HUES6 (cell line): ENCODE measurements around the gene PLAU.
"Not testable (repeated sequence)": the region's sequence is repeated elsewhere in the genome, so short reads cannot be mapped to it uniquely, and the experiment has no call there.

Experiments
- H3K27ac ChIP-seq: 2 replicates; pipeline ENCODE4 v1.7.0; 2013; ENCODE audit warnings: low read depth, mild to moderate bottlenecking, low read length, inconsistent platforms
- H3K27me3 ChIP-seq: 2 replicates; pipeline ENCODE4 v1.6.1; 2013; ENCODE audit warnings: low read length; ENCODE audit not compliant: control insufficient read depth, insufficient read depth
- H3K36me3 ChIP-seq: 2 replicates; pipeline ENCODE4 v1.6.1; 2013; ENCODE audit warnings: low read length; ENCODE audit not compliant: control insufficient read depth, insufficient read depth
- H3K4me1 ChIP-seq: 2 replicates; pipeline ENCODE4 v1.6.1; 2013; ENCODE audit warnings: low read length; ENCODE audit not compliant: control insufficient read depth, insufficient read depth
- H3K4me3 ChIP-seq: 2 replicates; pipeline ENCODE4 v1.5.1; 2013; ENCODE audit warnings: low read depth, low read length
- H3K9ac ChIP-seq: one replicate; pipeline ENCODE4 v1.6.1; 2013; ENCODE audit warnings: mild to moderate bottlenecking, low read length
- H3K9me3 ChIP-seq: 2 replicates; pipeline ENCODE4 v1.6.1; 2013; ENCODE audit warnings: low read depth, low read length; ENCODE audit not compliant: control insufficient read depth, insufficient read depth

The PLAU gene

DNA sequence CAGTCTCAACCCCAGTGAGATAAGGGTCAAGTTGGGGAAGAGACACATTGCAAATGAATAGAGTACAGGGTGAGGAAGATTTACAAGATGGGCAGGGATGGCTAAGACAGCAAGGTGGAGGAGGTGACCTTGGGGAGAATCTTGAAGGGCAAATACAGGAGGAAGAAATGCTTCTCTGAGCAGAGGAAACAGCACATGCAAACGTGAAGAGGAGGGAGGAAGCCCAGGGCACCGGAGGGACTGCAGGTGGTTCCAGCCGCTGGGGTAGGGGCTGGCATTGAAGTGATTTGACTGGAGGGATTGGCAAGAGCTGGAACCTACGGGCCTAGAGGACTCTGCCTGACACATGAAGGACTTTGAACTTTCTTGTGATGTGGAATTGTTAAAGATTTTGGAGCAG lies 14.6 kb downstream of the PLAU start:
- Histone ChIP-seq H3K4me3 (no peak overlapping the region), H3K9me3 (no peaks in the 10 kb centered on the region), H3K9ac (no peak overlapping the region), H3K27me3 (no peaks in the 10 kb centered on the region), H3K27ac (no peak overlapping the region), H3K4me1 (peaks cover 15% of the 10 kb centered on the region), H3K36me3 (no peaks in the 10 kb centered on the region)

DNA sequence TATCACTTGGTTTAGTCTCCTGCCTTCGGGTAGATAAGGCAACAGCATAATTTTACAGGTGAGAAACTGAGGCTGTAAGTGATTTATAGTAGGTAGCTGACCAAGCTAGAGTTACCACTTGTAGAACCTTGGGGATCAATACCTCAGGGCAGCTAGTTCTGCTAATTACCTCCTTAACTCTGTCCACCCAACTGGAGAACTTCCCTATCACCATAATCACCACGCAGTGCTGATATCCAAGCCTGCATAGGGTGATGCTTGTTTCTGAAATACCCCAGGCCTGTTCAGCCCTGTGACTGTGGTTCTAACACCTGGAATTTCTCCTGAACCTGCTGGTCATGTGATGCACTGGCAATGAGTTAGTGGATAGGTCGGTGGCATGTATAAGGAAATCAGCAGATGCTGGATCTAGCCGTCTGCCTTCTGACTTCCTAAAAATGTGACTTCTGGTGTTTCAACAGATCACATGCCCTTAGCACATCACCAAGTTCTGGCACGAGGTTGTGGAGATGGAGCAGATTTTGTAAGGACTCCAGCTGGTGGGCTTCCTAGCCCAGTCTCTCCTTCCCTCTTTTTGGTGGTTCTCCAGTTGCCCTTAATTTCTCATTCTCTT lies 15.3 kb downstream of the PLAU start:
- Histone ChIP-seq H3K27ac (no peak overlapping the region), H3K27me3 (no peaks in the 10 kb centered on the region), H3K9ac (no peak overlapping the region), H3K4me1 (peaks cover 21% of the 10 kb centered on the region), H3K9me3 (no peaks in the 10 kb centered on the region), H3K4me3 (no peak overlapping the region), H3K36me3 (no peaks in the 10 kb centered on the region)

DNA sequence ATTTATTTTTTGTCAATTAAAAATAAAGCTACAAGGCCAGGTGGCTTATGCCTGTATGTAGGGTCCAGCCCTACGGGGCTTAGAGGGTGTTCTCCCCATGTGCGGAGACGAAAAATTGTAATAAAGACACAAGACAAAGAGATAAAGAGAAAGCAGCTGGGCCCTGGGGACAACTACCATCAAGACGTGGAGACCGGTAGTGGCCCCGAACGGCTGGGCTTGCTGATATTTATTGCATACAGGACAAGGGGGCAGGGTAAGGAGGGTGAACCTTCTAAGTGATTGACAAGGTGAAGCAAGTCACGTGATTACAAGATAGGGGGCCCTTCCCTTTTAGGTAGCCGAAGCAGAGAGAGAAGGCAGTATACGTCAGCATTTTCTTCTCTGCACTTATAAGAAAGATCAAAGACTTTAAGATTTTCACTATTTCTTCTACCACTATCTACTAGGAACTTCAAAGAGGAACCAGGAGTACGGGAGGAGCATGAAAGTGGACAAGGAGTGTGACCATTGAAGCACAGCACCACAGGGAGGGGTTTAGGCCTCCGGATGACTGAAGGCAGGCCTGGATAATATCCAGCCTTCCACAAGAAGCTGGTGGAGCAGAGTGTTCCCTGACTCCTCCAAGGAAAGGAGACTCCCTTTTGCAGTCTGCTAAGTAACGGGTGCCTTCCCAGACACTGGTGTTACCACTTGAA lies 19.8 kb downstream of the PLAU start:
- not testable (repeated sequence) for H3K4me3 ChIP-seq, H3K9me3 ChIP-seq, H3K27ac ChIP-seq, H3K36me3 ChIP-seq, H3K9ac ChIP-seq, H3K27me3 ChIP-seq
- H3K4me1 ChIP-seq, result peaks cover 26% of the 10 kb centered on the region

DNA sequence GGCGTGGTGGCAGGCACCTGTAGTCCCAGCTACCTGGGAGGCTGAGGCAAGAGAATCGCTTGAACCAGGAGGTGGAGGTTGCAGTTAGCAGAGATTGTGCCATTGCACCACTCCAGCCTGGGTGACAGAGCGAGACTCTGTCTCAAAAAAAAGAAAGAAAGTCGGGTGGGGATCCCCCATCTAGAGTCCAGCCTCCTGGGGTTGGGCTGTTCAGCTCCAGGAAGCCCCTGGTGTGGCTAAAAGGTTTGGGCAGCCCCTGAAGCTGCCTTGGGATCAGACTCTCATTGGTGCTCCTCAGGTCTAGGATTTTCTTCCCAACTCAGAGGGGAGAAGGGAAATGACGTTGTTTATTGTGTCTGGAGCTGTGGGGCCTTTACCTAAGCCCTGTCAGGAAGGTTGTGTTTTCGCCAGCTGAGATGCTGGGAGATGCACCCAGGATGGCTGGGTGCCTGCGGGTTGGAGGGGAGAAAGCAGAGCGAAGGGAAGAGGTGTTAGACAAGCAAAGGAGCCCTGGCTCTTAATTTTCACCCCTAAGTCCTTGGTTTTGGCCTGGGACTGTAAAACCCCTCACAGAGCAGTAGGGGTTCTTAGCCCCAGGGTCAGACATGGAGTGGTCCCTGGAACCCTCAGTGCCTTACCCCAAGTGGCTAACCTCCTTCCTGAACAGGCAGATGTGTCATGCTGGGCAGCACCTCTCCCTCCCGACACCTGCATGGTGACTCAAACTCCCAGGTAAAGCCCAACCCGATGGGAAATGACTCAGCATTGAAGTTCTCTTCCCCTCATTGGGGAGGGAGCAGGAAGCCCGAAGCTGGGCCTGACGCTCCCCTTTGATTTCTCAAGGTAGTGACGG lies 21.1 kb downstream of the PLAU start:
- Histone ChIP-seq H3K4me1 (peaks cover 26% of the 10 kb centered on the region), H3K4me3 (0 out of 2 replicates have a peak overlapping the region, but pooled peaks have one; percentile 6), H3K27me3 (no peaks in the 10 kb centered on the region), H3K36me3 (no peaks in the 10 kb centered on the region), H3K9me3 (no peaks in the 10 kb centered on the region), H3K9ac (no peak overlapping the region), H3K27ac (peak overlapping the region; percentile 58; the same call in 1 of the 2 replicates)

DNA sequence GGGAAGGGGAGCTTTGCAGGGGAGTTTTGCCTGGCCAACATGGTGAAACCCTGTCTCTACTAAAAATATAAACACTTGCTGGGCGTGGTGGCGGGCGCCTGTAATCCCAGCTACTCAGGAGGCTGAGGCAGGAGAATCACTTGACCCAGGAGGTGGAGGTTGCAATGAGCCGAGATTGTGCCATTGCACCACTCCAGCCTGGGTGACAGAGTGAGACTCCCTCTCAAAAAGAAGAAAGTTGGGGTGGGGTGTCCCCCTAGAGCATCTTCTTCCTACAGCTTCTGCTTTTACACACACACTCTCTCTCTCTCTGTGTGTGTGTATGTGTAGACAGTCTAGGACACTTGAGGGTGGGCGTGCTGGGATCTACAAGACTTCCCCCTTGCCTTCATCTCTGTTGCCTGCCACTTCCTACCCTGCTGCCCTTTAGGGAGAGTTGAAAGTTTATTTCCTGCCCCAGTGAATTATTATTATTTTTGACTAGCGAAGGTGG lies 21.7 kb downstream of the PLAU start:
- no peaks in the 10 kb centered on the region for H3K27me3 ChIP-seq
- no peak overlapping the region for H3K9ac ChIP-seq
- H3K27ac ChIP-seq, result 0 out of 2 replicates have a peak overlapping the region, but pooled peaks have one; percentile 31
- H3K9me3 ChIP-seq, result no peaks in the 10 kb centered on the region
- H3K4me1 ChIP-seq, result peaks cover 26% of the 10 kb centered on the region
- no peaks in the 10 kb centered on the region for H3K36me3 ChIP-seq
- H3K4me3 ChIP-seq, result no peak overlapping the region

DNA sequence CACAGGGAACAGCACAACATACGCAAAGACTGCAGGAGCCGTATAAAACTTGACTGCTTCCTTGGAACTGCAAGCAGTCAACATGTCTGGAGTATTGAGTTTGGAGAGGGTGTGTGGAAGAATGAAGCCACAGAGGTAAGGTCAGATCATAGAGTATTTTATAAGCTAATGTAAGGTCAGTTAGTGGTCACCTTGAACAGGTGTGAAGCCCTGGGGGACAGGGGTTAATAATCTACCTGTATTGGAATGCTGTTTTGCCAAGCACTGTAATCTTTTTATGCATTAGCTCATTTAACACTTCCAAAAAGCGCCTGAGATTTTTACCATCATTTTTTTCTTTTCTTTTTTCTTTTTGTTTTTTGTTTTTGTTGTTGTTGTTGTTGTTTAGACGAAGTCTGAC lies 23.1 kb downstream of the PLAU start:
- Histone ChIP-seq H3K4me1 (peaks cover 26% of the 10 kb centered on the region), H3K27me3 (no peaks in the 10 kb centered on the region), H3K9me3 (no peaks in the 10 kb centered on the region), H3K9ac (no peak overlapping the region), H3K36me3 (no peaks in the 10 kb centered on the region), H3K27ac (no peak overlapping the region), H3K4me3 (no peak overlapping the region)

DNA sequence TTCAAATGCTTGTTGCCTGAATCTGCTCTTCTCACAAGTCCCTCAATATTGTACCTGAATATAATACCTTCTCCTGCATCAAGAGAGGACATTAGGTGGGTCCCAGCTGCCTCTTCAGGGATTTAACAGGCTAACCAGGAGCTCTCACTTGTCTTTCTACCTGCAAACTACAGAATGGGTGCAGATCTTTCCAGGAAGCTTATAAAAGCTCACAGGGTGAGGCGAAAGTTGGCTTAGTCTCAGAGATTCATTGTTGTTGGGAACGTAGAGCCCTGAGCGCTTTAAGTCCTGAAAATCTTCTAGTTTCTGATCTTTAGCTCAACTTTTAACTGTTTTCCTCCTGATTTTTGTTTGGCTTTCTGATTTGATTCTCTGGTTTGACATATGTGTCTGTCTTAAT lies 25.0 kb downstream of the PLAU start:
- Histone ChIP-seq H3K4me3 (no peak overlapping the region), H3K9ac (no peak overlapping the region), H3K27ac (no peak overlapping the region), H3K9me3 (no peaks in the 10 kb centered on the region), H3K4me1 (peaks cover 25% of the 10 kb centered on the region), H3K36me3 (no peaks in the 10 kb centered on the region), H3K27me3 (peaks cover 2% of the 10 kb centered on the region; the same call in 1 of the 2 replicates)

DNA sequence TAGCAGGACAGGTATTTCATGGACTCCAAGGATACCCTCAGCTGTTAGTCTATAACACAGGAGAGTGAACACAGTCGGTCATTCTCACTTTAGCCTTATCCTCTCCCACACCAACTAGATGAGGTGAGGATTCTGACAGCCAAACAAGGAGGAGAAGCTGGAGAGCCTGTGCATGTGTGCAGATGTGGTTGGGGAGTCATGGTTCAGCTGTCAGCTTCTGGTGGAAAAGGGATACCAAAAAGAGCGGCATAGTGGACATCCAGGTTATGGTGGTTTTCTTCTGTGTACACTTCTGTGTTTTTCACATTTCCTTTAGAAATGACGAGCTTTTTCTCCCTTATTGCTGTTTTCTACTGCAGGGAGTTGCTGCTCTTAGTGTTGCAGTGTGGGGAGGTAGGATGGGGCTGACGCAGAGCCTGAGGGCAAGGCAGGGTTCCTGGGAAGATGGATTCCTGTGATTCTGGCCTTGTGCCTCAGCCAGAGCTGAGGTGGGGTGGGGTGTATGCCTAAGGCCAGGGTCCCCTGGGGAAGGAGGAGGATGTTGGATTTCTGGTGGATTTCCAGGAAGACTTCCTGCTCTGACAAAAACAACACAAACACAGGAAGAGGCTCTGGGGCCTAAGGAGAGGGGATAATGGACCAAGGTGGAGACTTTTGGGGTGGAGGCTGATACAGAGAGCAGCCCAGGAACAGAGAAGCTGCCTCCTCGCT lies 26.6 kb downstream of the PLAU start:
- no peaks in the 10 kb centered on the region for H3K36me3 ChIP-seq
- H3K9ac ChIP-seq, result no peak overlapping the region
- H3K4me1 ChIP-seq, result peaks cover 15% of the 10 kb centered on the region
- H3K4me3 ChIP-seq, result no peak overlapping the region
- no peaks in the 10 kb centered on the region for H3K9me3 ChIP-seq
- no peak overlapping the region for H3K27ac ChIP-seq
- peaks cover 6% of the 10 kb centered on the region; the same call in 1 of the 2 replicates for H3K27me3 ChIP-seq

DNA sequence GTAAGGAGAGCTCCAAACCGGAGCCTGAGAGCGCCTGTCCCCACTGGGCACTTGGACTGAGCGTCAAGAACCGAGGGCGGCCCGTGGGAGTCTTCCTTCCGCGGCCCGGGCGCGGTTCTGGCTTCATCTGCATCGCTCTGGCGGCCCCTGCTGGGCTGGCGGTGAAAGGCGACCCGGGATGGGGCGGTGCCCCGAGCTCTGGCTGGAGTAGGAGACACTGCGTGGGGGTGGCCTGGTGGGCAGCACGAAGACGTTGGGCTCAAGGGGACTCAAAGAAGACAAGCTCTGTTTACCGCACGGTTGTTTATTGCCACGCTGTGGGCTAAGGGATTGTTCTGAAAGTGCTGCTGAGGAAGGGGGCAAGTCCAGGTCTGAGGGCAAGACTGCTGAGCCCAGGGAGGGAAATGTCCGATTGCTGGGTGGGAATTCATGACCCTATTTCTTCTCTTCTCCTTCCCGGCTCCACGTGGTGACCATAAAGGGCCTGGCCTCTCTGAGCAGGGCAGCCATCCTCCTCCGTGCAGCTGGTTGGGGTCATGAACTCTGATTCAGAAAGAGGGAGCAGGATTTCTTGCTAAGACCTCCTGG lies 29.8 kb downstream of the PLAU start:
- Histone ChIP-seq H3K4me1 (peaks cover 5% of the 10 kb centered on the region), H3K27ac (no peak overlapping the region), H3K9me3 (peaks cover 17% of the 10 kb centered on the region), H3K4me3 (0 out of 2 replicates have a peak overlapping the region, but pooled peaks have one; percentile 6), H3K36me3 (no peaks in the 10 kb centered on the region), H3K9ac (no peak overlapping the region), H3K27me3 (peaks cover 6% of the 10 kb centered on the region; the same call in 1 of the 2 replicates)

DNA sequence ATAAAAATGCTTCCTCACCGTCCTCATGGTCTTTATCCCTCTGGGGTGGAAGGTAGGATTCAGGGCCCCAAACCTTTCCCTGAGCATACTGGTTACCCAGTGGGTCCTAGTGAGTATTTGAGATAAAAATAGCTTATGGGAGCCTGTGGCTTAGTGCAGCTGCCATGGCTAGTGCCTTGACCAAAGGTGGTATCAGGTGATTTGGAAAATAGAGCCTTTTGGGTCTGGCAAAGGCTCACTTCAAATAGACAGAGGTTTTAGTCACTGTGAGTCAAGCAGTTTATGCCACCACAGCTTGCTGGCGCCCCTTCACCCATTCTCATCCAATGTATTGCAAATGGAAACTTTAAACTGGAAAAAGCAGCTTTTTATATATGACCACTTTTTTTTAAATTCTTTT lies 30.4 kb downstream of the PLAU start:
- Histone ChIP-seq H3K9ac (no peak overlapping the region), H3K27ac (no peak overlapping the region), H3K27me3 (peaks cover 6% of the 10 kb centered on the region; the same call in 1 of the 2 replicates), H3K4me3 (no peak overlapping the region), H3K9me3 (peaks cover 17% of the 10 kb centered on the region), H3K36me3 (no peaks in the 10 kb centered on the region), H3K4me1 (peaks cover 5% of the 10 kb centered on the region)
